HG02571 (cell line): ENCODE measurements around the gene VANGL2.

Source experiments
- ATAC-seq: cut with Tn5 transposase; IDR thresholded peaks from one replicate; pipeline ENCODE4 v1.9.1; 2021; ENCODE audit warnings: mild to moderate bottlenecking, moderate library complexity; ENCODE audit not compliant: unreplicated experiment

Gene VANGL2

DNA sequence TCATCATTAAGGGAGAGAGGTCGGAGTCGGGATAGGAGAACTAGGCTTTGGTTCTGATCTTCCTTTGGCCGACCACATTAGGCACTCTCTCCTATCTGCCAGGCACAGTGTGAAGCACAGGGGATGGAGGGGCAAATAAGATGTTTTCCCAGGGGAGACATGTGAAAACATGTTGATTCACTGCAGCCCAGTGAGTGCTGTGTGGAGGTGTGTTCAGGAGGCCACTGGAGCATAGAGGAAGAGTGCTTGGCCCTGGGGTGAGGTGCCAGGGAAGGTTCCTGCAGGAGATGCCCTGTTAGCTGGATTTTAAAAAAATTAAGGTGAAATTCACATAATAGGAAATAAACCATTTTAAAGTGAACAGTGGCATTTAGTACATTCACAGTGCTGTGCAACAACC is 3.7 kb downstream of the VANGL2 start:
- no peak for ATAC-seq

DNA sequence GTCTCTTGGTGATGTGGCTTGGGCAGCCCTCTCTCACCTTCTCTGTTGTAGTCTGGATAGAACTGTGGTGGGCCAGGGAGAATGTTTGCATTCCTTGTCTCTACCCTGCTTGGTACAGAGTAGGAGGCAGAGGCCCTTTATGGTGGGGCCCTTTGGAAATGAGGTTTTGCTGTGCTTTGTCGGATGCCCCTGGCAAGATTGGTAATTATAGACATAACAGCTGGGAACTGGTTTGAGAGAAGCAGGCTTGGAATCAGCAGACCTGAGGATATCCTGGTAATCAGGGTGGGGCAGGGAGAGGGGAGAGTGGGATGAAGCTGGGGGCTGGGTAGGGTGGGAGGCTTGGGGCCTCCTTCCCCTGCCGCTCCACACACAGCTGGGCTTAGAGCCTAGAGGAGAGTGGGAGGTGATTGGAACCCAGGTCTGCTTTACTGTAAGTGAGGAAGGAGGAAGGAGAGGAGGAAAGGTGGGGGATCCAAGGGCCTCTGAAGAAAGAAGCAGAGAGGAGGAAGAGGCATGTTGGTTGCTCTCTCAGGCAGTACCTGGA is 5.0 kb downstream of the VANGL2 start:
- ATAC-seq, result no peak

DNA sequence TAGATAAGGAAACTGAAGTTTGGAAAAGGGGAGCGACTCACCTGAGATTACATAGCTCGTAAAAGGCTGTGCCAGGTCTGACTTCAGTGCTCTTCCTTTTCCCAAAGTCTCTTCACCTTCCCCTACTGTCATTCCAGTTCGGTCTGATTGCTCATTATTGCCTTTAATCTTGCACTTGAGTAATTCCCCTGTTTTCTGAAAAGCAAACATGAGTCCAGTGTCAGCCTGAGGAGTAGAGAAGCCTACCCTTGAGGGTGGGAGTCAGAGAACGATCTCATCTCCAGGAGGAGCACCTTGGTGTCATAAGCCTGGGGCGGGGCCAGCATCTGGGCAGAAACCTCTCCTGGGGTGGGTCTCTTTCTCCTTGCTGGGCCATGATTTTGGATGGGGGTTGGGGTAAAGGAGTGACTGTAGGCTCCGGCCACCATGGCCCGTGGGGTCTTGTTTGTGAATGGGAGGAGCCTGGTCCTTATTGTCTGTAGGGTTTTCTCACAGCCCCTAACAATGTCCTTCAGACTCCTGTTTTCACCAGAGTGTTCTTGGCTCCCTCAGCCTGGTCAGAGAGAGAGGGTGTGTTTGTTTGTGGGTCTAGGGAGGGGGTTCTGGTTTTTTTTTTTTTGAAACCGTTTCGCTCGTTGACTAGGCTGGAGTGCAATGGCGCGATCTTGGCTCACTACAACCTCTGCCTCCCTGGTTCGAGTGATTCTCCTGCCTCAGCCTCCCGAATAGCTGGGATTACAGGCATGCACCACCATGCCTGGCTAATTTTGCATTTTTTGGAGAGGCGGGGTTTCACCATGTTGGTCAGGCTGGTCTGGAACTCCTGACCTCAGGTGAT is 6.0 kb downstream of the VANGL2 start:
- ATAC-seq, result no peak

DNA sequence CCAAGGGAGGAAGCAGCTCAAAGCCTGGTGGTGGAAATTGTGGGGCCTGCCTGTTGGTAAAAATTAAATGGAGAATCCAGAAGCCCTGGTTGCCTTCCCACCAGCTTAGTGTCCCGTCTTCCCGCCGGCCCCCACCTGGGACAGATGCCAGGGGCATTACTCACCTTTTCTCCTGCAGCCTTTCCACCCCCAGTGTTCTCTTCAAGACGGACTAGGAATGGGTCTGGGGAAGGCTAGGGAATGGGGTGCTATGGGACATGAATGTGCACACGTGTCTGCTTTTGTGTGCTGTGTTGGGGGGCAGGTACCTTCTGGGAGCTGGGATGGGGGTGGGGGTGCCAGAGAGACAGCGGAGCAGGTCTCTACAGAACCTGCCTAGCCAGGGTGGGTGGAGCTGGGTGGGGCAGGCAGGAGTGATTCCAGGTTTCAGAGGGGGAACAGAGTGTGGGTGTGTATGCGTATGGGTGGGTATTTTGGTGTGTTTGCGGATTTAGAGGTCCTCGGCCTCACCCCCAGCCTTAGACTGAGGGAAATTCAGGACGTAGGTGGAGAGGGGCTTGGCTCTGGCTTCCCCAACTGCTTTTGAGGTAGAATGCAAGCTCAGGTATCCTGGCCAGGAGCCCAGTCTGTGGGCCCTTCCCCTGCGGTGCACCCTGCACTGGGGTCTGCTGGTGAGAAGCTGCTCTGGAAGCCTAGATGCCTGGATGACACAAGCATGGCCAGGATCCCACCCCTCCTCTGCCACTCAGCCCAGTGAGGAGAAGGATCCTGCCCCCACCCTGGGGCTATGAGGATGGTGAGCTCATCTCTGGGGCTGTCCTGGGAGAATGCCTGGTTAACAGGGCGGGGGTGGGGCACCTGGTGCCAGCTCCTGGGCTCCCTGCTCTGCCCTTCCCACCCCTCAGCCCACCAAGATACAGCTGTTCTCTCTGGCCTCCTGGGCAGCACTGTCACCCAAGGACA is 7.8 kb downstream of the VANGL2 start:
- no peak for ATAC-seq

DNA sequence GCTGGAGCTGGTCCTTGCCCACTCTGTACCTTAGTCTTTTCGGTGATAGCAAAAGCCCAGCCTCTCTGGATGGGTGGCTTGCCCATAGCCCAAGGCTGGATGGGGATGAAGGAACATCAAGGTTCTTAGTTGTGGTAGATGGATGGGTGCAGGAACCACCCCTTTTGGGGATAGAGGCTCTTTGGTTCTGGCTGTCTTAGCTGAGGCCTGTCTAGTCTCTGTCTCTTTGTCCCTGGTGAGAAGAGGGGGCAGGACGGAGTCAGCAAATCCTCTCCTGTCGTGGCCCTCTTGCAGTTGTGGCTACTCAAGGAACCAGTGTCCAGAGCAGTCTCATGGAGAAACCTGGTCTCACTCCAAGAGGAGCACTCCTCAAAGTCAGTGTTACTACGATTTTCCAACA is 8.5 kb downstream of the VANGL2 start:
- no peak for ATAC-seq

DNA sequence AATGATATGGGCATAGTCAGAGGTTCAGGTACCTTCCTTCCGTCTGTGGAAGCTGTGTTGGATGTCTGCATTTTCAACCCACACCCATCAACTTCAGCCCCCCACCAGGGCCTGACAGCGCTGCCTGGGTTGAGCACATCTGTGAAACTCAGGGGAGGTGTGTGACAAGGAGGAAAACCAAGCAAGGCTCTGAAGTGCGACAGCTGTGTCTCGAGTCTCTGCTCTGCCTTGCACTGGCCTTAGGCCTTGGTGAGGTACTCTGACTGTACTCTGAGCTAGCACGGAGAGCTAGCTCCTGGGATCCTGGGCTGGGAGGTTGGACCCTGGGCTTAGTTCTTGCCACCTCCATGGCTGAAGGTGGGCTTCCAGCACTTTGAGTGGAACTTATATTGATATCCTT is 9.1 kb downstream of the VANGL2 start:
- no peak for ATAC-seq

DNA sequence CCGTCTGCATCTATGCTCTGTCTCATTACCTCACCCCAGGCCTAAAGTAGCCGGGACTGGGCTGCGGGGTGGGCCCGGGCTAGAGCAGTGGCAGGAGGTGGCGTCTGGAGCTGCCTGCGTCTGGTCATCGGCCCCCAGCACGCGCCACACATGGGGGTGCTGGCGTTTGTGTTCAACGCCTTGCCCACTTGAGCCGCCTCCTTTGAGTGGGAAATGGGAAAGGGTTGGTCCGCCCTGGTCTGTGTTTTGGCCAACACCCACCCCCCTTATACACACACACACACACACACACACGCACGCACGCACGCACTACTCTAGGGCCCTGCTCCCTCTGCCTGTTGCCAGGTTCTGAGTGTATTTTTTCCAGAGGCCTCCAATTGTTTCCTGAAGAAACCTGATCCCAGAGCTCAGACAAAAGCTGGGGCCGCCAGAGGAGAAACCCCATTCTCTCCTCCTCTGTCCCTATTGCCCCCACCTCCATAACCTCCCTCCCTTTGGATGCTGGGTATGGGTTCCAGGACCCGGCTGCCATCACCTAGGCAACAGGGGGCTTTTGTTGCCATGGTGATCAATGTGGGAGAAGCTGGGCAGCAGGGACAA is 10.1 kb downstream of the VANGL2 start:
- no peak for ATAC-seq

DNA sequence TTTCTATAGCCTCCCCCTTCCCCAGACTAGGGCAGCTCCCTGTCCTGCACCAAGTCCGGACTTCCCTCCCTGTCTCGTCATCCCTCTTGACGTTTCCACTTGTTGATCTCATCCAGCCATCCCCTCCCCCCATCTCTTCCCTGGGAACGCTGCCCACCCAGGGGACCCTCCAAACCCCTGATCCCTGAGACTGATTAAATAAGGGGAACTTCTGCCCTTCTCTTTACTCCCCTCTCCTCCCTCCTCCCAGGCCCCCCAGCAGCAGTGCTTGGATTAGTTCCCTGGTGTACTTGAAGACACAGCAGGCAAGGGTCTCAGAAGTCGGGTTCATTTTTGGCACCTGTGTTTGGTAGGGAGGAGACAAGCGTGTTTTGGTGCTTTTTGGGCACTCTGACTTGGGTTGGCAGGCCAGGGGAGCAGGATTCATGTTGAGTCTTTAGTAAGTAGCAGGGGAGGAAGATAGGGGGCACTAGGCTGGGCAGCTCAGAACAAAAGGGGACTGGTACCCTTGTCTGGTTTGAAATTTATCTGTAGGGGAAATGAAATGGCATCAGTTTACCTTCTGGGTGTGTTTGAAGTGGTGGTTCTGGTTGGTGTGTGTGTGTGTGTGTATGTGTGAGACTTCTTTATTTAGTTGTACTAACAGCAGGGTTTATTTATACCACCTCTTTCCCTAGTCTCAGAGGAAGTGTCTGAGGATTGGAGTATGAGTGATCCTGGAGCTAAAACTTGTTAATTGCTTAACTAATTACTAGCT is 11.1 kb downstream of the VANGL2 start:
- ATAC-seq, result no peak

DNA sequence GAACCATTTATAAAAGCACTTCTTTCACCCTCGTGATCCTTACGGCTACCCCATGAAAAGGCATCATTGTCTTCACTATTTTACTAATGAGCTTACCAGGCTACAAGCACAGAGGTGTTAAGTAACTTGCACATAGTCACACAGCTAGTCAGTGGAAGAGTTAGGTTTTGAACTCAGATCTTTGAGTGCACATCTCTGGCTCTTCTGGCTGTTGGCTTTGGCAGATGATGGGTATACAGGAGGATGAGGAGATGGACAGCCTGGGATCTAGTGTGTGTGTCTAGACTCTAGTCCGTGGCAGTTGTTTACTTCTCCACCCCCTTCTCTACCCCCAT is 11.6 kb downstream of the VANGL2 start:
- ATAC-seq, result no peak

DNA sequence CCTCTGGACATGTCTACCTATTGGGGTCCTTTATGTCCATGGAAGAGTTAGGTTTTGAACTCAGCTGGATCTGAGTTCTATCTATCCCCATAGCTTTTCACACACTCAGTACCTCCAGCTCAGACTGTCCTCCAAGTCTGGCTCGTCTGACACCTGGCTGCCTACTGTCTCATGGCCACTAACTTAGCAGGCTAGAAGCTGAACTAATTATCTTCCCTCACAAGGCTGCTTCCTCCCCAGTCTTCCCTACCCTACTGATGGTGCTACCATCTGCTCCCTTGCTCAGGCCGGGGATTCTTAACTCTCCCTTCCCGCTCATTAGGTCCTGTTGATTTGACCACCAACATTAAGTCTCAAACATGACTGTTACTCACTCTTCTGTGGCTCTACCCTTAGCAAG is 13.4 kb downstream of the VANGL2 start:
- ATAC-seq, result no peak

DNA sequence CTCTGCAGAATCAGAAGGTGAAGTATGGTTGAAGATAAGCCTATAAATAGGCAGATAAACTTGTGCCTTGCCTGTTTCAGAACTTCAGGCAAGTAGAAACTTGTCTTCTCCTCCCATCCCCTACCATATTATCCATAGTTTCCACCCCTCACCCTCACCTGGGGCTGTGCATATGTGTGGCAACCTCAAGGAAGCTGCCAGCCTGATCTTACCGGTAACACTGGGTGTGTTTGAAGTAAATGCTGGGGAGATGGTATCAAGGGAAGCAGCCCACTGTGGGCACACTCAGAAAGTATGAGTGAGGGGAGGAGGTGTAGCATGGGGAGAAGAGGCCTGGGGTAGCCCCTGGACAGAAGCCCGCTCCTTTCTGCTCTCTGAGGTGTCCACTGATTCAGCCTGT is 14.5 kb downstream of the VANGL2 start:
- no peak for ATAC-seq

DNA sequence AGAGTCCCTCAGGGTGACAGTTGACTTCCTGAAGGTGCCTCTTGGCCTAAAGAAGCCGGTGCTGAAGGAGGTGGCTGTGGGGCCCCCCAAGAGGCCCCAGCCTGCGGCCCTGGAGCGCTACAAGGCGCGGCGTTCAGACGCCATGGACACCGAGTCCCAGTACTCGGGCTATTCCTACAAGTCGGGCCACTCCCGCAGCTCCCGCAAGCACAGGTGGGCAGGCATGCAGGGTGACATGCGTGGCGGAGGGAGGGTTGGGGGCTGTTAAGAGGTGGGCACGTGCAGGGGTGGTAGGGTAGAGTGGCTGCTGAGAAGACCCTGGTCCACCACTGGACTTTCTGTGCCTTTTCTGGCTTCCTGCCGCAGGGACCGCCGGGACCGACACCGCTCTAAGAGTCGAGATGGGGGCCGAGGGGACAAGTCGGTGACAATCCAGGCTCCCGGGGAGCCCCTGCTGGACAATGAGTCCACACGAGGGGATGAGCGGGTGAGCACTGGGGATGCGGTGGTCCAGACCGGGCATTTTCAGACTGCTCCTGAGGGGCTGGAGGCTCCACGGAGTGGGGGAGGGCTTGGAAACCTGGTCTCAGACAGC is 15.4 kb downstream of the VANGL2 start:
- no peak for ATAC-seq

DNA sequence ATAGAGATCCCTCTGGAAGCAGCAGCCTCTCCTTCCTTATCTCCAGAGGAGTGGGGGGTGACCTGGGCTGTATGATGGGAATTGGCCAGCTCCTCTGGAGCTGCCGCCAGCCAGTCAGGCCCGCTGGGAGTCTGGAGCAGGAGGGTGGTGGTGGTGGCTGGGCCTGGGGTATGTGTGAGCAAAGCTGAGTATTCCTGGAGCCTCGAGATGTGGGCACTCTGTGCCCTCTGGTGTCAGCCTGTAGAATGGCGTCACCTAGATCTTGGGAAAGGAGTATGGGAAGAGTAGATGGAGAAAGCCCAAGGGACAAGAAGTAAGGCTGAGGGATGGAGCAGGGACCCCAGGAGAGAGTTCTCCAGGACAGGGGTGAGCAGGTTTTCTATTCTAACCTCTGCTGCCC is 16.0 kb downstream of the VANGL2 start:
- ATAC-seq, result no peak

DNA sequence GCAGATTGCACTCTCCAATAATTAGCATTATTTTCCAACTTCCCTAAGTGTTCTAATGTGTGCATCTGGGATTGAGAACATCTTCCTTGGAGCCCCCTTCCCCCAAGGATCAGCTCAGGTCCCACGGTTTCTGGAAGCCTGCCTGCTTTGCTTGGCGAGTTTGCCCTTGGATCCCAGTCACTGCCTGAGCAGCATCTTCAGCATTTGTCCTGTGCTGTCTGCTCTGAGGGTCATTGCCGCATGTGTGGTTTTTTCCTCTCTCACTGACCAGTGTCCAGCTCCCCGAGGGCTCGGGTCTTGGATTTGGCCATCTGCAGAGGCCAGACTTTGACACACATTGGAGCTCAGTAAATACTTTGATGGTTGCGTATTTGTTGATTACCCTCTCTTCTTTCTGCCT is 18.1 kb downstream of the VANGL2 start:
- ATAC-seq, result no peak

DNA sequence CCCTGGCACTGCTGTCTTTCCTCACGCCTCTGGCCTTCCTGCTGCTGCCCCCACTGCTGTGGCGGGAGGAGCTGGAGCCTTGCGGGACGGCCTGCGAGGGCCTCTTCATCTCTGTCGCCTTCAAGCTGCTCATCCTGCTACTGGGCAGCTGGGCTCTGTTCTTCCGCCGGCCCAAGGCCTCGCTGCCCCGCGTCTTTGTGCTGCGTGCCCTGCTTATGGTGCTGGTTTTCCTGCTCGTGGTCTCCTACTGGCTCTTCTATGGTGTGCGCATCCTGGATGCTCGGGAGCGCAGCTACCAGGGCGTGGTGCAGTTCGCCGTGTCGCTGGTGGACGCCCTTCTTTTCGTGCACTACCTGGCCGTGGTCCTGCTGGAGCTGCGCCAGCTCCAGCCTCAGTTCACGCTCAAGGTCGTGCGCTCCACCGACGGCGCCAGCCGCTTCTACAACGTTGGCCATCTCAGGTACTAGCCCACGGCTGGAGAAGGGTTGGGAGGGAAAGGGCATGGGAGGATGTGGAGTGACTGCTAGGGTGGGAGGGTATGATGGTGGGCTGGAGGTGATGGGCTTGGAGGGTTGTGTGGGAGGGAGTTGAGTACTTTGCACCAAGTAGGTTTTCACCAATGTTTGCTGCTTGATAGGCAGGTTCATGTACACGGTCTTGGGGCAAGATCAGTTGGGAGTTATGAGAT is 18.9 kb downstream of the VANGL2 start:
- no peak for ATAC-seq

DNA sequence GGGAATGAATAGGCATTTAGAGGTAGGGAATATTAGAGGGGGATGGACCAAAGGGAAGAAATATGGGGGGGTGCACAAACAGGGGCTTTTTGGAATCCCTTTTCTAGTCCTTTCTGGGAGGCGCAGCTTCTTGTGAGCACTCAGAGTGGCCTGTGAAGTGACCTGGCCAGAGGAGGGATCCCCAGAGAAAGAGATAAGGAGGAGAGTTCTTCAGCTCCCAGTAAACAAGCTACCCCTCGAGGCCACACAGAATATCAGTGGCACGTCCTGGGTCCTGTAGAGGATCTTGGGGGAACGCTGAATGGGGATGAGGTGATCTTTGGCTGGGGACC is 19.4 kb downstream of the VANGL2 start:
- ATAC-seq, result no peak

DNA sequence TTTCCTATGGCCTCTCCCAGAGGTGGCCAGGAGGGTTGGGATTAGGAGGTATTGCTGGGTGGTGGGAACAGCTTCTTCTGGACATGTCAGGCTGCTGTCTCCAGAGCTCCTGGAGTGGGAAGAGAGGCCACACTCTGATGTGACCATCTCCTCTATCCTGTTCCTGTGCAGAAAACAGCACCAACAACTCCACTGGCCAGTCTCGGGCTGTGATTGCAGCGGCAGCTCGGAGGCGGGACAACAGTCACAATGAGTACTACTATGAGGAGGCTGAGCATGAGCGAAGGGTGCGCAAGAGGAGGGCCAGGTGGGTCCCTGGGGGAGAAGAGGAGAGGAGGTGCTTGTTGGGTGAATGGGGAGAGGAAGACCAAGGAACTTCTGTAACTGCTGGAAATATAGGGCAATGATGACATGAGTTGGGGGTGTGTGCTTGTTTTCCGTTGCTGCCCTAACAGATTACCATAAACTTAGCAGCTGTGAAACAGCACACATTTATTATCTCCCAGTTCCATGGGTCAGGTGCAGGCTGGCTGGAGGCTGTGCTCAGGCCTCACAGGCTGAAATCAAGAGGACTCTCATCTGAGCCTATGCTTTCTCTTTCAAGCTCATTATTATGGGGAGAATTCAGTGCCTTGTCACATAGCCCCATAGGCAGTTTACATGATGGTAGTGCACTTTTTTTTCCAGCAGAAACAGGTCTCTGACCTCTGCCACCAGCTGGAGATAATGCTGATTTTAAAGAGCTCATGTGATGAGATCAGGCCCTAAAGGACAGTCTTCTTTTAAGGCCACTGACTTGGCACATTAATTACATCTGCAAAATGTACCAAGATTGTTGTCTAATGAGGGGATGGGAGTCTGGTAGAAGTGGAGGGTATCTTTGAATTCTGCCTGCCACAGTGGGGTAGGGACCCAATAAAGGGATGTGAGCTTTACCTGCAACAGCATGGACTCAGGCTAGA is 20.8 kb downstream of the VANGL2 start:
- no peak for ATAC-seq

DNA sequence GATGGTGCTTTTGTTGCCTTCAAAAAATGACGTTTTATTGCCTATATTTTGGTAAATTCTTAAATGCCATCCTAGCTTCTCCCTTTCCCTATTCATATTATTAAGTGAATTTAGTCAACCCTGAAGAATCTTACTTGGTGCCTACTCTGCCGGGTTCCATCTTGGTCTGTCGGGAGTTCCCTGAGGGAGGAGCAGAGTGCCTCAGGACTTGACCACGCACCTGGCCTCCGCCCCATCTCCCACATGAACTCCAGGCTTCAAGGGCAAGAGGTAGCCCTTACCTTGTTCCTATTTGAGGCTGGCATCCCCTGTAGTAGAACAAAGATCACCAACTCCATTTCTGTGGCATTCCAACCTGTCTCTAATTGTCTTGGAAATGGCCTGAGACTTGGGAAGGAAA is 21.5 kb downstream of the VANGL2 start:
- no peak for ATAC-seq

DNA sequence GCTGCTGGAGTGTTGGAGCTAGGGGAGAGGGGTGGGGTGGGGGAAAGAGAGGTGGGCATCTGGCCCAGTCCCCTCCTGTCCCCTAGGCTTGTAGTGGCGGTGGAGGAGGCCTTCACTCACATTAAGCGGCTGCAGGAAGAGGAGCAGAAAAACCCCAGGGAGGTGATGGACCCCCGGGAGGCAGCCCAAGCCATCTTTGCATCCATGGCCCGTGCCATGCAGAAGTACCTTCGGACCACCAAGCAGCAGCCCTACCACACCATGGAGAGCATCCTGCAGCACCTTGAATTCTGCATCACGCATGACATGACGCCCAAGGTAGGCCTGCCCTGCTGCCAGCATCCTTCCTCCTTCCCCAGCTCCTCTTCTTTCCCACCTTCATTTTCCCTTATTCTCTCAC is 23.6 kb downstream of the VANGL2 start:
- ATAC-seq, result no peak
